HEK293 (cell line): ENCODE measurements around the gene GNS.

Source experiments
- BCL11A ChIP-seq: fragments of 450-650 bp; formaldehyde crosslinking; IDR thresholded peaks from 2 replicates; pipeline ENCODE4 v1.5.1; 2016; ENCODE audit warnings: low read depth, missing biosample characterization, missing genetic modification characterization
- FEZF1 ChIP-seq: fragments of 450-650 bp; formaldehyde crosslinking; IDR thresholded peaks from 2 replicates; pipeline ENCODE4 v1.5.1; 2016; ENCODE audit warnings: missing biosample characterization, missing genetic modification characterization
- GLI2 ChIP-seq: fragments of 450-650 bp; formaldehyde crosslinking; IDR thresholded peaks from 2 replicates; pipeline ENCODE4; 2017; ENCODE audit warnings: missing biosample characterization, missing genetic modification characterization, low read depth, borderline replicate concordance
- GLIS2 ChIP-seq: fragments of 450-650 bp; formaldehyde crosslinking; IDR thresholded peaks from 2 replicates; pipeline ENCODE4 v1.5.1; 2016; ENCODE audit warnings: missing biosample characterization, missing genetic modification characterization
- IKZF3 ChIP-seq: fragments of 450-650 bp; IDR thresholded peaks from 2 replicates; pipeline ENCODE4 v1.5.0; 2018; ENCODE audit warnings: missing biosample characterization, mild to moderate bottlenecking, missing genetic modification characterization, moderate library complexity
- INSM2 ChIP-seq: fragments of 450-650 bp; formaldehyde crosslinking; IDR thresholded peaks from 2 replicates; pipeline ENCODE4 v1.5.1; 2016; ENCODE audit warnings: missing biosample characterization, missing genetic modification characterization
- KLF10 ChIP-seq: fragments of 450-650 bp; IDR thresholded peaks from 2 replicates; pipeline ENCODE4 v1.5.1; 2018; ENCODE audit warnings: missing biosample characterization, mild to moderate bottlenecking, missing genetic modification characterization
- PRDM4 ChIP-seq: fragments of 450-650 bp; formaldehyde crosslinking; IDR thresholded peaks from 2 replicates; pipeline ENCODE4 v1.5.1; 2017; ENCODE audit warnings: missing biosample characterization, missing genetic modification characterization
- PRDM6 ChIP-seq: fragments of 450-650 bp; formaldehyde crosslinking; IDR thresholded peaks from 2 replicates; pipeline ENCODE4 v1.5.1; 2017; ENCODE audit warnings: missing biosample characterization, missing genetic modification characterization
- ZBTB1 ChIP-seq: fragments of 450-650 bp; formaldehyde crosslinking; IDR thresholded peaks from 2 replicates; pipeline ENCODE4 v1.5.1; 2016; ENCODE audit warnings: missing biosample characterization, missing genetic modification characterization
- ZBTB20 ChIP-seq: fragments of 450-650 bp; formaldehyde crosslinking; IDR thresholded peaks from 2 replicates; pipeline ENCODE4 v1.5.1; 2016; ENCODE audit warnings: missing biosample characterization, missing genetic modification characterization
- ZBTB44 ChIP-seq: fragments of 450-650 bp; IDR thresholded peaks from 2 replicates; pipeline ENCODE4 v1.5.1; 2018; ENCODE audit warnings: missing biosample characterization, mild to moderate bottlenecking, missing genetic modification characterization
- ZNF24 ChIP-seq: fragments of 450-650 bp; formaldehyde crosslinking; IDR thresholded peaks from 2 replicates; pipeline ENCODE4 v1.5.1; 2016; ENCODE audit warnings: missing biosample characterization, missing genetic modification characterization
- ZNF280D ChIP-seq: fragments of 450-650 bp; formaldehyde crosslinking; IDR thresholded peaks from 2 replicates; pipeline ENCODE4 v1.5.1; 2016; ENCODE audit warnings: missing biosample characterization, missing genetic modification characterization
- ZNF426 ChIP-seq: fragments of 450-650 bp; formaldehyde crosslinking; IDR thresholded peaks from 2 replicates; pipeline ENCODE4 v1.5.1; 2017; ENCODE audit warnings: missing biosample characterization, missing genetic modification characterization, mild to moderate bottlenecking, inconsistent platforms, moderate library complexity
- ZNF518A ChIP-seq: fragments of 450-650 bp; formaldehyde crosslinking; conservative IDR thresholded peaks from 2 replicates; pipeline ENCODE4 v1.5.1; 2016; ENCODE audit warnings: low read depth, missing biosample characterization, missing genetic modification characterization
- ZNF530 ChIP-seq: fragments of 450-650 bp; formaldehyde crosslinking; IDR thresholded peaks from 2 replicates; pipeline ENCODE4 v1.5.1; 2016; ENCODE audit warnings: low read depth, missing biosample characterization, missing genetic modification characterization
- ZNF664 ChIP-seq: fragments of 450-650 bp; formaldehyde crosslinking; IDR thresholded peaks from 2 replicates; pipeline ENCODE4 v1.5.1; 2016; ENCODE audit warnings: missing biosample characterization, missing genetic modification characterization
- ZNF747 ChIP-seq: fragments of 450-650 bp; formaldehyde crosslinking; IDR thresholded peaks from 2 replicates; pipeline ENCODE4 v1.5.1; 2016; ENCODE audit warnings: missing biosample characterization, missing genetic modification characterization
- ZNF776 ChIP-seq: fragments of 450-650 bp; formaldehyde crosslinking; IDR thresholded peaks from 2 replicates; pipeline ENCODE4 v1.5.0; 2017; ENCODE audit warnings: missing biosample characterization, missing genetic modification characterization, borderline replicate concordance
- ZNF791 ChIP-seq: fragments of 450-650 bp; formaldehyde crosslinking; IDR thresholded peaks from 2 replicates; pipeline ENCODE4 v1.5.1; 2016; ENCODE audit warnings: missing biosample characterization, missing genetic modification characterization
- ZSCAN30 ChIP-seq: fragments of 450-650 bp; IDR thresholded peaks from 2 replicates; pipeline ENCODE4 v1.5.1; 2018; ENCODE audit warnings: missing biosample characterization, mild to moderate bottlenecking, missing genetic modification characterization, moderate library complexity

GNS gene

GRCh38 chr12:64691795-64692583 lies 67.2 kb downstream of the GNS start (continued):
- TF ChIP-seq ZNF24 (tag by site-specific recombination): 0 out of 2 replicates have a peak, but pooled peaks have one; percentile 15
- TF ChIP-seq ZNF747 (tag by site-specific recombination): no peak
- peak; percentile 36 for TF ChIP-seq ZBTB20 (tag by site-specific recombination)
- no peak for TF ChIP-seq ZNF776
- TF ChIP-seq KLF10: peak; percentile 66
- TF ChIP-seq ZNF530 (tag by site-specific recombination): no peak
- TF ChIP-seq ZNF280D (tag by site-specific recombination): no peak
- TF ChIP-seq ZNF518A (tag by site-specific recombination): peak; percentile 37; the same call in 1 of the 2 replicates
- peak; percentile 29; the same call in 1 of the 2 replicates for TF ChIP-seq IKZF3 (tag by site-specific recombination)
- no peak for TF ChIP-seq ZNF791 (tag by site-specific recombination)
- TF ChIP-seq ZBTB1 (tag by site-specific recombination): no peak
- TF ChIP-seq ZSCAN30: peak; percentile 84
- TF ChIP-seq GLIS2: no peak
- peak; percentile 100 for TF ChIP-seq PRDM6 (tag by site-specific recombination)
- peak; percentile 44; the same call in 1 of the 2 replicates for TF ChIP-seq ZNF664 (tag by site-specific recombination)
- peak; percentile 67 for TF ChIP-seq PRDM4
- TF ChIP-seq FEZF1 (tag by site-specific recombination): peak; percentile 93
- TF ChIP-seq ZNF426 (tag by site-specific recombination): no peak
- TF ChIP-seq GLI2 (tag by site-specific recombination): peak; percentile 31; the same call in 1 of the 2 replicates
- 0 out of 2 replicates have a peak, but pooled peaks have one; percentile 13 for TF ChIP-seq BCL11A (tag by site-specific recombination)
- TF ChIP-seq INSM2 (tag by site-specific recombination): peak; percentile 16; the same call in 1 of the 2 replicates
- TF ChIP-seq ZBTB44: peak; percentile 30; the same call in 1 of the 2 replicates
